ENCODE data around the gene CDCA8. TPM values are rescaled to one million over a fixed set of nuclear protein-coding genes. Genes with fewer than 3 reads are reported as not detected.

Gene CDCA8
- total RNA-seq, 4 donors from 2014 or later = 3.1 to 7.4 (median 4.0) TPM

DNA sequence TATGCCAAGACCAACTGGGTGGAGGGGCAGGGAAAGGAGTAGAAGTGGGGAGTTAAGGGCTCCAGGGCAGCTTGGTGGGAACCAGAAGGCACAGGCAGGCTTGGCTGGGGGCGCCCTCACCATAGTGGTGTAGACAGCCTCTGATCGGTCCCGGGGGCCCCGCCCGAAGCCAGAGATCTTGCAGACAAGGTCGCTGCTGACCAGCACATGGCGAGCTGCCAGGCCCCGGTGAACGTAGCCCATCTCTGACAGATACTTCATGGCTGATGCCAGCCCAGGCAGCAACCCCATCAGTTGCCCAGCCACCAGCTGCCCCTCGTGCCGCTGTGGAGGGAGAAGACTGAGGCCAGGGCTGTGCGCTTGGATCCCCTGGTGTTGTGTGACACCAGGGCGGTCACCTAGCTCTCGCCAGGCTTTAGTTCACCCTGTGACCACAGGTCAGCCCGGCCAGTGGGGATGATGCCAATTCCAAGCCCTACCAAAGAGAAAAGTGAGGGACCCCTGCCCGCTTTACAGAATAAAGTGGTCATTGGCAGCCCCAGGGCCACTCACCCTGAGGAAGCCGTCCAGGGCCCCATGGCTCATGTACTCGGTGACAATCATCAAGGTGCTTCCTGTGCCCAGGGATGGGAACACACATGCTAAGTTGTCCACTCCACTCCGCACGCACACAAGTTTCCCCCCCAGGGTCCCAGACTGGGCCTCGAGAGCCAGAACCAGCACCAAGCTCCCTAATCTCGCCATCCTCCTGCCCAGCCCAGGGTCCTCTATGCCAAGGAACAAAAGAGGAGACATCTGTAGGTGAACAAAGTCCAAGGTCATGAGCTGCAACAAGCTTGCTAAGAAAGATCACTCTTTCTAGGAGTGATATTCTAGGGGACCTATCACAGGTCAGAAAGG is 28.2 kb downstream of the CDCA8 start:
- TF ChIP-seq, protein P1, sequence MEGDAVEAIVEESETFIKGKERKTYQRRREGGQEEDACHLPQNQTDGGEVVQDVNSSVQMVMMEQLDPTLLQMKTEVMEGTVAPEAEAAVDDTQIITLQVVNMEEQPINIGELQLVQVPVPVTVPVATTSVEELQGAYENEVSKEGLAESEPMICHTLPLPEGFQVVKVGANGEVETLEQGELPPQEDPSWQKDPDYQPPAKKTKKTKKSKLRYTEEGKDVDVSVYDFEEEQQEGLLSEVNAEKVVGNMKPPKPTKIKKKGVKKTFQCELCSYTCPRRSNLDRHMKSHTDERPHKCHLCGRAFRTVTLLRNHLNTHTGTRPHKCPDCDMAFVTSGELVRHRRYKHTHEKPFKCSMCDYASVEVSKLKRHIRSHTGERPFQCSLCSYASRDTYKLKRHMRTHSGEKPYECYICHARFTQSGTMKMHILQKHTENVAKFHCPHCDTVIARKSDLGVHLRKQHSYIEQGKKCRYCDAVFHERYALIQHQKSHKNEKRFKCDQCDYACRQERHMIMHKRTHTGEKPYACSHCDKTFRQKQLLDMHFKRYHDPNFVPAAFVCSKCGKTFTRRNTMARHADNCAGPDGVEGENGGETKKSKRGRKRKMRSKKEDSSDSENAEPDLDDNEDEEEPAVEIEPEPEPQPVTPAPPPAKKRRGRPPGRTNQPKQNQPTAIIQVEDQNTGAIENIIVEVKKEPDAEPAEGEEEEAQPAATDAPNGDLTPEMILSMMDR (IDR thresholded peaks at IDR 0.05) = no peak
- no peak for TF ChIP-seq POLR2A (IDR thresholded peaks at IDR 0.05)
- no peaks in the 10 kb centered on the region for H3K9me3 ChIP-seq
- no peak overlapping the region for H3K27ac ChIP-seq
- H3K27me3 ChIP-seq = no peaks in the 10 kb centered on the region
- no peaks in the 10 kb centered on the region for H3K36me3 ChIP-seq
- DNase-seq = no peak
- no peak overlapping the region for H3K4me3 ChIP-seq
- no peaks in the 10 kb centered on the region for H3K4me1 ChIP-seq

DNA sequence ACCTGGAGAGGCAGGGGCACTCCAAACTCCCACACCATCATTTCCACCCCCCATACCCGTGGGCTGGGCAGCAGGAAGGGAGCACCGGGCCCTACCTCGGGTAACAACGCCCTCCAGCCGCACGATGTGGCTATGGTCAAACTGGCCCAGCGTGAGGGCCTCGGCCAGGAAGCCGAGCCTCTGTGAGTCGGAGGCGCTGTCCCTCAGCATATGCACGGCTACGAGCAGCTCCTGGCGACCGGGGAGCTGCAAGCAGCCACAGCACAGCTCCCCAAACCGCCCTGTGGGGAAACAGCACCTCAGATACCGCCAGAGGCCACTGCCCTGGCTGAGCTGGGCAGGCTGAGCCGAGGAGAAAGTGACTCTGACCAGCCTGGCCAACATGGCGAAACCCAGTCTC is 29.2 kb downstream of the CDCA8 start:
- H3K36me3 ChIP-seq = peaks cover 0 to 2% (median 0%) of the 10 kb centered on the region in 3 donors
- H3K4me1 ChIP-seq = no peaks in the 10 kb centered on the region
- no peak for TF ChIP-seq POLR2A (IDR thresholded peaks at IDR 0.05)
- TF ChIP-seq, protein P1 (IDR thresholded peaks at IDR 0.05) = no peak
- DNase-seq = no peak
- no peaks in the 10 kb centered on the region for H3K9me3 ChIP-seq
- no peaks in the 10 kb centered on the region for H3K27me3 ChIP-seq
- no peak overlapping the region for H3K4me3 ChIP-seq
- no peak overlapping the region for H3K27ac ChIP-seq

DNA sequence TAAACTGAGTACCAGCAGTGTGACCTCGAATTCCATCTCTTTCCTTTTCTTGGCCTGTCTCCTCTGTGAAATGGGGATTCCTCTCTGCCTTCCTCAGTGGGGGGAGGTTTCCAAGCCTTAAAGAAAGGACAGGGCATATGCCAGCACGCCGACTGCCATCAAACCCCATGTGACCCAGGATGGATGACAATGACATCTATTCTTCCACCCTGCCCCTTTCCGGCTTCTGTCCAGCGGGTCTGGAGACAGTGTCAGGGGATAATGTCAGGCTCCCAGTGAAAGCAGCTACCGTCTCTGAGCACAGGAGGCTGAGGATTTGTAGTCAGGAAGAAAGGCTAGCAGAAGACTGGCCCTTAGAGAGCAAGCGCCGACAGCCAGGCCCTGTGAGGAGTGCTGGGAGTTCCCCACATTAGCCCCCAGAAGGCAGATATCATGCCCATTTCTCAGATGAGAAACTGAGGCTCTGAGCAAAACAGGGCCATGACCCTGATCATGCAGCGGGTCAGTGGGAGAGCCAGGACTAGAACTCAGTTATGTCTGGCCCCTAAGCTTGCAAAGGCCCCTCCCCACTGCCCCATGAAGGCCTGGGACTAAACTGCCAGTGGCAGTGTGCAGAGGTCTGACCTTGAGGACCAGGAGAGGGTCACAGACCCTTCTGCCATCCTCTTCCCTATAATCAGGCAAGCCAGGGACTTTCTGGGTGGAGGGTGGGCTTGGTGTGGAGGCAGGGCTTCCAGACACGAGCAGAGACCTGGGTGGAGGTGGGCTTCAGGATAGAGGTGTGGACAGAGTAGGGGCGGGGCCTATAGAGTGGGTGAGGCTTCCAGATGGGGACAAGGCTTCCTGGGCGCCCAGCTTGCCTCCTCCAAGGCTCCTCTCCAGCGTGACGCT is 30.1 kb downstream of the CDCA8 start:
- H3K36me3 ChIP-seq = peaks cover 0 to 8% (median 0%) of the 10 kb centered on the region in 3 donors
- no peaks in the 10 kb centered on the region for H3K4me1 ChIP-seq
- no peak for TF ChIP-seq POLR2A (IDR thresholded peaks at IDR 0.05)
- TF ChIP-seq, protein P1 (IDR thresholded peaks at IDR 0.05) = no peak
- no peaks in the 10 kb centered on the region for H3K9me3 ChIP-seq
- no peak for DNase-seq
- H3K27ac ChIP-seq = no peak overlapping the region
- H3K27me3 ChIP-seq = no peaks in the 10 kb centered on the region
- H3K4me3 ChIP-seq = no peak overlapping the region

DNA sequence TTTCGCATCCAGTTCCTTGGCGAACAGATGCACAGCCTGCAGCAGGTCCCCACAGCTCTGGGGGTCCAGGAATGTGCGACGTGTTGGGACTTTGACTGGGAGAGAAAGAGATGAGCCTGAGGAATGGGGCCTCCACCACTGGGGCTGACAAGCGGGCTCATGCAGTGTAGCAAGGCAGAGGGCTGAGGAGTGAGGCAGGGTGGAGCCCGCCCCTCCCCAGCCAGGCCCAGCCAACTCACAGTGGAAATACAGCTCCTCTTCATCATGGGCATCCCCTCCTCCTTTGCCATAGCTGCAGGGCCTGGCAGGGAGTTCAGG is 30.7 kb downstream of the CDCA8 start:
- Histone ChIP-seq H3K4me1 (no peaks in the 10 kb centered on the region), H3K27ac (no peak overlapping the region), H3K9me3 (no peaks in the 10 kb centered on the region), H3K36me3 (peaks cover 0 to 8% (median 0%) of the 10 kb centered on the region in 3 donors), H3K27me3 (no peaks in the 10 kb centered on the region), H3K4me3 (no peak overlapping the region)
- TF ChIP-seq, protein P1 (IDR thresholded peaks at IDR 0.05) = no peak
- no peak for TF ChIP-seq POLR2A (IDR thresholded peaks at IDR 0.05)
- no peak for DNase-seq

DNA sequence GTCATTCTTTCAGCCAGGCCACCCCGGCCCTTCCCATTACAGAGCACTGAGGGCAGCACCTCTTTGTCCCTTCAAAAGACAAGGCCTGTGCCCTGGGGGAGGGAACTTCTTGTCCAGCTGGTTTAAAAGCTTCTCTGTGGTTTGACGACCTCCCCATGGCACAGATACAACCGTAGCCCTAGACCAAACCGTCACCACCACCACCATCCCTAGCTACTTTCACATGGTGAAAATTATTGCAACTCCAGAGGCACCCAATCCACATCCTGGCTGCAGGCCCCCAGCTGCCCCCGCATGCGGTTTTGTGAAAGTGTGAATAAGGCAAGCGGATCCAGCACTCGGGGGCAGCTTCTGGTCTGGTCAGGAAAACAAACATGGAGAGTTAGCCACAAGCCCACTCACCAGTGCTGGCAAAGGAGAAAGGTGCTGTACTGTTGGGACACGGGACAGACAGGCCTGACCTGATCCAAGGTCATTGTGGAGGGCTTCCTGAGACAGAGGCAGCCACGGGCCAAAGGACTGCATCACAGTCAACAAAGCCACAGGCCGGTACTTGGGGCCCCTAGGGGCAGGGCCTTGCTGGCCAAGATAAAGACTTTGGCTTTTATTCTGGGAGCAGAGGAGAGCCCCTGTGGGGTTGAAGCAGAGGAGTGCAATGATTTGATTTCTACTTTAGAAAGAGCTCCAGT is 31.2 kb downstream of the CDCA8 start:
- Histone ChIP-seq H3K4me3 (no peak overlapping the region), H3K36me3 (peaks cover 0 to 8% (median 0%) of the 10 kb centered on the region in 3 donors), H3K9me3 (no peaks in the 10 kb centered on the region), H3K27ac (no peak overlapping the region), H3K4me1 (no peaks in the 10 kb centered on the region), H3K27me3 (no peaks in the 10 kb centered on the region)
- no peak for TF ChIP-seq POLR2A (IDR thresholded peaks at IDR 0.05)
- TF ChIP-seq, protein P1 (IDR thresholded peaks at IDR 0.05) = no peak
- no peak for DNase-seq

All from Peyer's patch (tissue), 4 donors.